ENCODE measurements around the gene DYSF.

DYSF gene

GRCh38 chr2:71658771-71659170, 205.4 kb downstream of the DYSF start:
- peak in 1 of 10 donors; percentile 66 for DNase-seq
- intact Hi-C loops (cut with DNase I), result no loop called here

GRCh38 chr2:71659868-71660518, 206.6 kb downstream of the DYSF start:
- peak in 2 of 10 donors; percentile 37 to 46 for DNase-seq
- intact Hi-C loops (cut with DNase I), result no loop called here

GRCh38 chr2:71661782-71662181, 208.4 kb downstream of the DYSF start:
- DNase-seq, result peak in 1 of 10 donors; percentile 37
- intact Hi-C loops (cut with DNase I), result no loop called here

GRCh38 chr2:71662665-71663394, 209.5 kb downstream of the DYSF start:
- intact Hi-C loops (cut with DNase I), result no loop called here

GRCh38 chr2:71664161-71664560, 210.8 kb downstream of the DYSF start:
- intact Hi-C loops (cut with DNase I), result no loop called here
- peak in 2 of 10 donors; percentile 56 to 61 for DNase-seq

More at GRCh38 chr2:71662665-71663394, 209.5 kb downstream of the DYSF start:
- DNase-seq, result peak in 1 of 10 donors; percentile 38

GRCh38 chr2:71665168-71666093, 212.1 kb downstream of the DYSF start:
- peak in 2 of 10 donors; percentile 50 to 61 for DNase-seq
- intact Hi-C loops (cut with DNase I), result no loop called here

GRCh38 chr2:71666094-71666474, 212.7 kb downstream of the DYSF start:
- intact Hi-C loops (cut with DNase I), result no loop called here
- peak in 1 of 10 donors; percentile 22 for DNase-seq

- intact Hi-C loops (cut with DNase I), result no loop called here
- peak in 2 of 10 donors; percentile 46 to 55 for DNase-seq
Observed at GRCh38 chr2:71667256-71668182, 214.2 kb downstream of the DYSF start.

GRCh38 chr2:71668326-71669057, 215.1 kb downstream of the DYSF start:
- intact Hi-C loops (cut with DNase I), result no loop called here
- DNase-seq, result peak in 1 of 10 donors; percentile 55

- peak in 1 of 10 donors; percentile 58 for DNase-seq
- intact Hi-C loops (cut with DNase I), result no loop called here
Observed at GRCh38 chr2:71669058-71669456, 215.7 kb downstream of the DYSF start.

GRCh38 chr2:71669628-71670429, 216.5 kb downstream of the DYSF start:
- intact Hi-C loops (cut with DNase I), result no loop called here
- DNase-seq, result peak in 1 of 10 donors; percentile 24

- DNase-seq, result no peak
- intact Hi-C loops (cut with DNase I), result no loop called here
Observed at GRCh38 chr2:71670430-71670795, 217.1 kb downstream of the DYSF start.

GRCh38 chr2:71671203-71671854, 218.0 kb downstream of the DYSF start:
- intact Hi-C loops (cut with DNase I), result no loop called here
- DNase-seq, result peak in 2 of 10 donors; percentile 4 to 40

GRCh38 chr2:71671895-71672825, 218.8 kb downstream of the DYSF start:
- peak in 4 of 10 donors; percentile 6 to 73 (median 54) for DNase-seq
- intact Hi-C loops (cut with DNase I), result no loop called here

- intact Hi-C loops (cut with DNase I), result no loop called here
- DNase-seq, result peak in 3 of 10 donors; percentile 4 to 81 (median 58)
Observed at GRCh38 chr2:71672826-71673795, 219.8 kb downstream of the DYSF start.
